Measurements from ENCODE around the gene LAG3.

The LAG3 gene

DNA sequence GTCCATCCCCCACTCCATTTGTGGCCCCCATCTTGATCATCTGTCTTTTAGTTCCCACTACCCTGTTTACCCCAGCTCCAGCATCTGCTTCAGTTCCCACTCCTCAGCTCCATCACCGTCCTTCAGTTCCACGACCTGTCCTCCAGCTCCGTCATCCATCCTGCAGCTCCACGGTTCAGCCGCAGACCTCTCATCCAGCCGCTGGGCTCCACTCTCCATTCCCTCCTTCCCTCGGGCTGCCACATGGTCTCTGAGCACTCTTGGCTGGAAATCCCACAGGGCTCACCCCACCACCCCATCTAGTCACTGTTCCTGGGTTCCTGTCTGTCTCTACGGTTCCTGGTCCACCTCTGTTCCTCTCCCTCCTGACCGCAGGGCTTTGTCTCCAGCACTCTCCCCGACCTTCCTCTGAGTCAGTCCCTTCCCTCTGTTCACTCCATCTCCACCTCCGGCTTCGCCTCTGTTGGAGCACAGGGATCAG is 52.6 kb downstream of the LAG3 start:
- no peak for DNase-seq

GRCh38 chr12:6825398-6826124 is 53.2 kb downstream of the LAG3 start:
- peak; percentile 81 to 87 for DNase-seq

- no peak for DNase-seq
Measured at GRCh38 chr12:6826125-6826733, 53.9 kb downstream of the LAG3 start.

GRCh38 chr12:6826734-6827436 is 54.6 kb downstream of the LAG3 start:
- DNase-seq, result no peak

GRCh38 chr12:6827437-6827911 is 55.2 kb downstream of the LAG3 start:
- peak; percentile 75 to 90 for DNase-seq
